ENCODE results near the gene DNM3.
A peak's percentile ranks its signal among the peaks of the same experiment; 100 is the strongest.

DNA sequence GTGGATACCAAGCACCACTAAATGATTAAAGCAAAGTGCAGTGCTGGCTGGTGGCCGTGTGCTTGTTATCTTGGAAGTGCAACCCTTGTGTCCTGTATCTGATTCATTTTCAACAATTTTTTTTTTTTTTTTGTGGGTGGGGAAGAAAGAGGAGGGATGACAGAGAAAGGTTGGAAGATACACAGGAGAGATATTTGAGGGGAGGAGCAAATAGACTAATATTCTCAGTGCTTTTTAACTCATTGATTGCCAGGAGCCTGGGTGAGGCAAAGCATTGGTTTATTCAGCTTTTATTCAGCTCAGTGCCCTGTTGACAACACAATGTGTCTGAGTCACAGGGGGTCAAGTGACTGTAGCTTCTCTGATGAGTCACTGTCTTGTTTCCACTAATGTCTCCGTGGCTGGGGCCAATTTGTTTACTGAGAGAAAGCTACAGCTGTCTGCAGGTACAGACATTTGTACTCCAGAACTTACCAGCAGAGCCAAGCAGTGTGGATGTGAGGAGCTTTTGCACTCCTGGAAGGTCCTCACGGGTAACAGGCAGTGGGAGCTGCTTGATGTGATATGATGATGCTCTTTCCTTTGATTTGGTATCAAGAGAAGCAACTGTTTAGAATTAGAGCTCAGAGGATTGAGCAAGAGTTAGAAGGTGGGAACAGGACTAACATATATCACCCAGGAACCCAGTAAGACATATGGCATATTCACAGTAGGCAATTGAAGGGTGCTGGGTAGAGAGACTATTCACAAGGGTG, 23.6 kb upstream of the DNM3 start:
- TF ChIP-seq, protein P1, sequence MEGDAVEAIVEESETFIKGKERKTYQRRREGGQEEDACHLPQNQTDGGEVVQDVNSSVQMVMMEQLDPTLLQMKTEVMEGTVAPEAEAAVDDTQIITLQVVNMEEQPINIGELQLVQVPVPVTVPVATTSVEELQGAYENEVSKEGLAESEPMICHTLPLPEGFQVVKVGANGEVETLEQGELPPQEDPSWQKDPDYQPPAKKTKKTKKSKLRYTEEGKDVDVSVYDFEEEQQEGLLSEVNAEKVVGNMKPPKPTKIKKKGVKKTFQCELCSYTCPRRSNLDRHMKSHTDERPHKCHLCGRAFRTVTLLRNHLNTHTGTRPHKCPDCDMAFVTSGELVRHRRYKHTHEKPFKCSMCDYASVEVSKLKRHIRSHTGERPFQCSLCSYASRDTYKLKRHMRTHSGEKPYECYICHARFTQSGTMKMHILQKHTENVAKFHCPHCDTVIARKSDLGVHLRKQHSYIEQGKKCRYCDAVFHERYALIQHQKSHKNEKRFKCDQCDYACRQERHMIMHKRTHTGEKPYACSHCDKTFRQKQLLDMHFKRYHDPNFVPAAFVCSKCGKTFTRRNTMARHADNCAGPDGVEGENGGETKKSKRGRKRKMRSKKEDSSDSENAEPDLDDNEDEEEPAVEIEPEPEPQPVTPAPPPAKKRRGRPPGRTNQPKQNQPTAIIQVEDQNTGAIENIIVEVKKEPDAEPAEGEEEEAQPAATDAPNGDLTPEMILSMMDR (IDR thresholded peaks at IDR 0.05), result no peak
- TF ChIP-seq RAD21 (IDR thresholded peaks at IDR 0.05; ENCODE audit: low read length) (no peak), RXRA (IDR thresholded peaks at IDR 0.05; ENCODE audit: borderline replicate concordance, low read depth) (no peak), YY1 (IDR thresholded peaks at IDR 0.05; ENCODE audit: low read depth) (no peak), TEAD4 (IDR thresholded peaks at IDR 0.05; ENCODE audit: borderline replicate concordance, insufficient read depth) (no peak), JUND (IDR thresholded peaks at IDR 0.05) (peak; percentile 72), TCF12 (IDR thresholded peaks at IDR 0.05) (peak; percentile 34; the same call in 1 of the 2 replicates), RCOR1 (IDR thresholded peaks at IDR 0.05; ENCODE audit: low read length) (no peak), FOXJ3 (CRISPR knock-in tag; IDR thresholded peaks at IDR 0.05) (no peak), FOXM1 (IDR thresholded peaks at IDR 0.05; ENCODE audit: low read depth) (no peak), POLR2AphosphoS5 (IDR thresholded peaks at IDR 0.05; ENCODE audit: low read depth, low read length) (peak; percentile 17; the same call in 1 of the 2 replicates), EZH2phosphoT487 (IDR thresholded peaks at IDR 0.05; ENCODE audit: borderline replicate concordance, low read depth) (no peak)
- TF ChIP-seq, protein P2, sequence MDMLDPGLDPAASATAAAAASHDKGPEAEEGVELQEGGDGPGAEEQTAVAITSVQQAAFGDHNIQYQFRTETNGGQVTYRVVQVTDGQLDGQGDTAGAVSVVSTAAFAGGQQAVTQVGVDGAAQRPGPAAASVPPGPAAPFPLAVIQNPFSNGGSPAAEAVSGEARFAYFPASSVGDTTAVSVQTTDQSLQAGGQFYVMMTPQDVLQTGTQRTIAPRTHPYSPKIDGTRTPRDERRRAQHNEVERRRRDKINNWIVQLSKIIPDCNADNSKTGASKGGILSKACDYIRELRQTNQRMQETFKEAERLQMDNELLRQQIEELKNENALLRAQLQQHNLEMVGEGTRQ (IDR thresholded peaks at IDR 0.05; ENCODE audit: borderline replicate concordance, low read depth, low read length), result no peak
